HEK293T (cell line): ENCODE measurements around the gene SESTD1.

ENCODE experiments used
- CTCF ChIA-PET: fragments of 350-600 bp; formaldehyde crosslinking; extraction: SDS; loops from one replicate; lab custom pipeline; 2021; ENCODE audit warnings: antibody characterized with exemption, inconsistent platforms; lab: Yijun Ruan, JAX
- POLR2A ChIA-PET: fragments of 350-600 bp; formaldehyde crosslinking; extraction: SDS; loops from one replicate; lab custom pipeline; 2020; ENCODE audit warnings: antibody characterized with exemption, inconsistent platforms; lab: Yijun Ruan, JAX
- DNase-seq: peaks from one replicate; pipeline ENCODE4 v3.0.0; 2012; ENCODE audit warnings: mixed read lengths; ENCODE audit errors: extremely low spot score
- ARNT ChIP-seq: fragments of 450-650 bp; IDR thresholded peaks from 2 replicates; pipeline ENCODE4 v1.6.1; 2017; ENCODE audit warnings: mild to moderate bottlenecking
- BHLHE40 ChIP-seq: fragments of 450-650 bp; IDR thresholded peaks from 2 replicates; pipeline ENCODE4 v1.6.1; 2016; ENCODE audit warnings: mild to moderate bottlenecking, moderate library complexity, borderline replicate concordance
- CTBP1 ChIP-seq: fragments of 450-650 bp; IDR thresholded peaks from 2 replicates; pipeline ENCODE4 v1.6.1; 2016; ENCODE audit warnings: borderline replicate concordance
- ELF4 ChIP-seq: fragments of 450-650 bp; IDR thresholded peaks from 2 replicates; pipeline ENCODE4 v1.6.1; 2017; ENCODE audit warnings: antibody characterized with exemption
- FOXA1 ChIP-seq: fragments of 450-650 bp; IDR thresholded peaks from 2 replicates; pipeline ENCODE4 v1.6.1; 2016; ENCODE audit warnings: mild to moderate bottlenecking
- FOXK2 ChIP-seq: fragments of 450-650 bp; IDR thresholded peaks from 2 replicates; pipeline ENCODE4 v1.6.1; 2016; ENCODE audit warnings: mild to moderate bottlenecking
- FOXM1 ChIP-seq: fragments of 450-650 bp; IDR thresholded peaks from 2 replicates; pipeline ENCODE4 v1.6.1; 2017; ENCODE audit warnings: mild to moderate bottlenecking, borderline replicate concordance
- HDGF ChIP-seq: fragments of 450-650 bp; IDR thresholded peaks from 2 replicates; pipeline ENCODE4 v1.6.1; 2017; ENCODE audit warnings: antibody characterized with exemption, borderline replicate concordance
- L3MBTL2 ChIP-seq: fragments of 450-650 bp; conservative IDR thresholded peaks from 2 replicates; pipeline ENCODE4 v1.6.1; 2016; ENCODE audit warnings: mild to moderate bottlenecking
- LEF1 ChIP-seq: fragments of 450-650 bp; IDR thresholded peaks from 2 replicates; pipeline ENCODE4 v1.6.1; 2017; ENCODE audit warnings: mild to moderate bottlenecking, borderline replicate concordance
- NFRKB ChIP-seq: fragments of 450-650 bp; IDR thresholded peaks from 2 replicates; pipeline ENCODE4 v1.6.1; 2016; ENCODE audit warnings: mild to moderate bottlenecking, moderate library complexity
- SP1 ChIP-seq: fragments of 450-650 bp; IDR thresholded peaks from 2 replicates; pipeline ENCODE4 v1.6.1; 2017
- SUZ12 ChIP-seq: fragments of 450-650 bp; IDR thresholded peaks from 2 replicates; pipeline ENCODE4 v1.6.1; 2016; ENCODE audit warnings: mild to moderate bottlenecking
- TARDBP ChIP-seq: fragments of 450-650 bp; IDR thresholded peaks from 2 replicates; pipeline ENCODE4 v1.6.1; 2016
- ZNF384 ChIP-seq: fragments of 450-650 bp; IDR thresholded peaks from 2 replicates; pipeline ENCODE4 v1.6.1; 2016
- TF ChIP-seq, protein P1 (sequence below): fragments of 450-650 bp; IDR thresholded peaks from 2 replicates; pipeline ENCODE4 v1.6.1; 2016

The SESTD1 gene

DNA sequence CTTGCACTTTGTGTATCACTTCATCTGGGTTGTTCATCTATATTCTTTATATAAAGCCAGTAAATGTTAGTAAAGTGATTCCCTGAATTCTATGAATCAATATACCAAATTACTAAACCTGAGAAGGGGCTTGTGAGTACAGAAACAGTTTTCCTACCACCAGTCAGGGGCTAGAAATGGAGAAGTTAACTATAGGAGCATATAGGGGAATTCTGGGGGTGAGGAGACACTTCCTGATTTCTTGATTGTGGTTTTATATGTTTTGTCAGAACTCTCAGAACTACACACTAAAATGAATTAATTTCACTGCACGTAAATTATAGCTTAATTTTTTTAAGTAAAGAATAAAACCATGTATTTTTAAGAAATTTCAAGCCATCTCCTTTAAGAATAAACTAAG lies 93.7 kb downstream of the SESTD1 start:
- no peak for TF ChIP-seq FOXA1
- TF ChIP-seq TARDBP, result no peak
- TF ChIP-seq HDGF, result no peak
- no peak for TF ChIP-seq L3MBTL2
- no peak for TF ChIP-seq NFRKB
- no peak for TF ChIP-seq ELF4
- POLR2A ChIA-PET, result no interaction called here
- CTCF ChIA-PET, result no interaction called here
- DNase-seq, result no peak

DNA sequence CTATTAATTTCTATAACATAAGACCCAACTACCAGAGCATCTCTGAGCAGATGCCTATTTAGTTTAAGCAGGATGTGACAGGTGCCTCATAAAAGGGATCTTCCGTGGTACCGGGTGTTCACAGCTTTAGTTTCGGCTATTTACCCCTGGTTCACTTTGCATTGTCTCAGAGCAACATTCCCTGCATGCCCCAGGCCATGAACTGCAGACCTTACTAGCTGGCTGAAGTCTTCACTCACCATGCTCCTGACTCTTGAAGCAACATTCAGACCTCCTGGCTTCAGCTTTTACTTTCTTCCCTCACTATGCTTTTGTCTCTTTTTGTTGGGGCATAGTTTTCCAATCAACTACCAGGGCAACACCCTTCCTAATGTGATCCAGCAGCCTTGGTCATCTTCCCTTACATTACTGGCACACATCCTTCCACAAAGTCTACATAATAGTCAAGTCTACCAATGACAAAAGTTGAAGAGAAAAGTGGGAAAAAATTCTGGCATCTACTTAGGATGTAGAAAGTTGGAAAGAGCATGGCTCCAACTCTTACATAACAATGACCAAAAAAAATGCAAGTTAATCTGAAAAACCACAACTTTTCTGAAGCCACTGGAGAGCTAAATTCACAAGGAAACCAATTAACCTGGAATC lies 99.2 kb downstream of the SESTD1 start:
- DNase-seq, result no peak
- ChIA-PET POLR2A (no interaction called here), CTCF (no interaction called here)
- TF ChIP-seq FOXM1 (no peak), HDGF (no peak), NFRKB (no peak), CTBP1 (no peak), FOXA1 (no peak), SUZ12 (no peak), L3MBTL2 (no peak), ARNT (no peak), LEF1 (no peak), SP1 (no peak), BHLHE40 (no peak), ZNF384 (no peak), ELF4 (no peak), FOXK2 (no peak), TARDBP (no peak)
- TF ChIP-seq, protein P1, sequence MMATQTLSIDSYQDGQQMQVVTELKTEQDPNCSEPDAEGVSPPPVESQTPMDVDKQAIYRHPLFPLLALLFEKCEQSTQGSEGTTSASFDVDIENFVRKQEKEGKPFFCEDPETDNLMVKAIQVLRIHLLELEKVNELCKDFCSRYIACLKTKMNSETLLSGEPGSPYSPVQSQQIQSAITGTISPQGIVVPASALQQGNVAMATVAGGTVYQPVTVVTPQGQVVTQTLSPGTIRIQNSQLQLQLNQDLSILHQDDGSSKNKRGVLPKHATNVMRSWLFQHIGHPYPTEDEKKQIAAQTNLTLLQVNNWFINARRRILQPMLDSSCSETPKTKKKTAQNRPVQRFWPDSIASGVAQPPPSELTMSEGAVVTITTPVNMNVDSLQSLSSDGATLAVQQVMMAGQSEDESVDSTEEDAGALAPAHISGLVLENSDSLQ, result no peak

GRCh38 chr2:179141206-179141605 lies 123.4 kb downstream of the SESTD1 start:
- ChIA-PET POLR2A (no interaction called here), CTCF (no interaction called here)
- no peak for TF ChIP-seq L3MBTL2
- no peak for TF ChIP-seq TARDBP
- no peak for DNase-seq

- TF ChIP-seq FOXK2 (no peak), LEF1 (no peak), SUZ12 (no peak), SP1 (no peak), ELF4 (no peak), NFRKB (no peak)
- TF ChIP-seq, protein P1, result no peak
- no peak for DNase-seq
- ChIA-PET POLR2A (no interaction called here), CTCF (no interaction called here)
These were observed 124.1 kb downstream of the SESTD1 start for GRCh38 chr2:179140571-179140970.

DNA sequence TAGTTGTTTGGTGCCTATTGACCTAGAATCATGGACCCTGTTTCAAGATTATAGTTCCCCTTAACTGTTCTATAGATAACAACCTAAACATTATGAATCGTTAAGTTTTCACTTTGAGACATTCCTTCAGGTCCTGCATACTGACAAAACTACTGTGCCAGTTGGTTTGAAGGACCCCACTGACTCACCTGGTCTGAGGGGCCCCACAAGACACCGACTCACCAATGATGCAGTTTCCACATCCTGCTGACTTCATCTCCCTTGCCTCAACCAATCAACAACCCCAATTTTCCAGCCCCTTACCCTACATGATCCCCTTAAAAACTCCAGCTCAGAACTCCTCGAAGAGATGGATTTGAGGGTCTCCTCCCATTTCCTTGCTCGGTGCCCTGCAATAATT lies 125.1 kb downstream of the SESTD1 start:
- POLR2A ChIA-PET, result no interaction called here
- CTCF ChIA-PET, result no interaction called here
- no peak for DNase-seq

DNA sequence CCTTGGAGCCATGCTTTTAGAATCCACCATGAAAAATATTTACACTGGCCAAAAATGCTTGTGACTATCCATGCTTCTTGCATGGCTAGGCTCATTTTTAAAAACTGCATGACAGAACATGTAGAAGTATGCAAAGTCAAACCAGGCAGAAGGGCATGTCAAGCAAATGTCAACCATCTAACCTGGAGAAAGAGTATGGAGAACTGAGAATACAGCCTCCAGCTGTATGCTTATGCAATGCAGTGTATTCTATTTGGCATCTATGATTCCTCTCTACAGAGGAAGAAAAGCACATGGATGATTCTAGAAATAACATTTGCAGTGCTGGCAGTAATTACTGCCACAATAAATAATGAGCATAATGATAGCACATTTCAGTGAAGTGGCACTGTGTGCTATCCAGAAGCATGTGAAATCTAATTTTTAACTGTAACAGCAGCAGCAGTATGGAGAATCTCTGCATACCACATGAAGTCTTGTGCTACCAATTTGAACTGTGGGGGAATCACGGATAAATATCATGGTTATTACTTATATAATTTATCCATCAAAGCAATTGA lies 127.4 kb downstream of the SESTD1 start:
- no peak for DNase-seq
- TF ChIP-seq SP1, result no peak
- TF ChIP-seq L3MBTL2, result no peak
- TF ChIP-seq ARNT, result no peak
- TF ChIP-seq FOXA1, result no peak
- no peak for TF ChIP-seq LEF1
- TF ChIP-seq NFRKB, result no peak
- TF ChIP-seq TARDBP, result no peak
- TF ChIP-seq CTBP1, result no peak
- no peak for TF ChIP-seq ELF4
- no peak for TF ChIP-seq HDGF
- no peak for TF ChIP-seq FOXK2
- no peak for TF ChIP-seq SUZ12
- ChIA-PET POLR2A (no interaction called here), CTCF (no interaction called here)

More for the DNA sequence above, 125.1 kb downstream of the SESTD1 start:
- no peak for TF ChIP-seq NFRKB

- ChIA-PET CTCF (no interaction called here), POLR2A (no interaction called here)
- TF ChIP-seq FOXA1, result no peak
- TF ChIP-seq CTBP1, result no peak
- TF ChIP-seq NFRKB, result no peak
- no peak for TF ChIP-seq HDGF
- TF ChIP-seq L3MBTL2, result no peak
- no peak for TF ChIP-seq FOXM1
- TF ChIP-seq ELF4, result no peak
- TF ChIP-seq, protein P1, result no peak
- no peak for TF ChIP-seq SP1
- no peak for DNase-seq
These were observed 131.6 kb downstream of the SESTD1 start for GRCh38 chr2:179133016-179133415.
